Hepatocyte (in vitro differentiated cells): ENCODE measurements around the gene SERBP1. TPM values are rescaled to one million over a fixed set of nuclear protein-coding genes. Genes with fewer than 3 reads are reported as not detected.

ENCODE experiments used
- DNase-seq: peaks from one replicate; pipeline ENCODE4 v3.0.0-alpha.2; 2016; ENCODE audit warnings: low spot score
- H2AFZ ChIP-seq: fragments of 200-600 bp; sonication (generic); 2 replicates; pipeline ENCODE4 v1.6.0; 2016; ENCODE audit warnings: antibody characterized with exemption, mild to moderate bottlenecking
- H3K27ac ChIP-seq: fragments of 200-600 bp; sonication (generic); 2 replicates; pipeline ENCODE4 v1.5.1; 2016; ENCODE audit warnings: mild to moderate bottlenecking
- H3K27me3 ChIP-seq: fragments of 200-600 bp; sonication (generic); 2 replicates; pipeline ENCODE4 v1.6.1; 2016
- H3K36me3 ChIP-seq: fragments of 200-600 bp; sonication (generic); replicated peaks from 2 replicates; pipeline ENCODE4 v1.5.1; 2016; ENCODE audit warnings: low read depth; ENCODE audit not compliant: insufficient read depth
- H3K4me1 ChIP-seq: fragments of 200-600 bp; sonication (generic); 2 replicates; pipeline ENCODE4 v1.5.1; 2016; ENCODE audit warnings: mild to moderate bottlenecking, moderate library complexity; ENCODE audit not compliant: insufficient read depth
- H3K4me2 ChIP-seq: fragments of 200-600 bp; sonication (generic); 2 replicates; pipeline ENCODE4 v1.6.0; 2016
- H3K4me3 ChIP-seq: fragments of 200-600 bp; sonication (generic); 2 replicates; pipeline ENCODE4 v1.5.1; 2016; ENCODE audit warnings: mild to moderate bottlenecking
- H3K79me2 ChIP-seq: fragments of 200-600 bp; sonication (generic); 2 replicates; pipeline ENCODE4 v1.6.0; 2017; ENCODE audit warnings: mild to moderate bottlenecking
- H3K9me2 ChIP-seq: fragments of 200-600 bp; sonication (generic); replicated peaks from 2 replicates; pipeline ENCODE4 v1.6.0; 2017; ENCODE audit warnings: mild to moderate bottlenecking; ENCODE audit not compliant: insufficient read depth
- H3K9me3 ChIP-seq: fragments of 200-600 bp; sonication (generic); 2 replicates; pipeline ENCODE4 v1.5.1; 2016; ENCODE audit warnings: low read depth, mild to moderate bottlenecking
- H4K20me1 ChIP-seq: fragments of 200-600 bp; sonication (generic); 2 replicates; pipeline ENCODE4 v1.6.0; 2016; ENCODE audit warnings: mild to moderate bottlenecking; ENCODE audit not compliant: insufficient read depth, poor library complexity, severe bottlenecking
- CTCF ChIP-seq: fragments of 200-600 bp; sonication (generic); IDR thresholded peaks from 2 replicates; pipeline ENCODE4 v1.5.1; 2016; ENCODE audit warnings: antibody characterized with exemption, mild to moderate bottlenecking; ENCODE audit not compliant: poor library complexity
- EZH2 ChIP-seq: fragments of 200-600 bp; sonication (generic); IDR thresholded peaks from 2 replicates; pipeline ENCODE4 v1.6.1; 2016; ENCODE audit warnings: antibody characterized with exemption, mild to moderate bottlenecking, borderline replicate concordance
- EZH2phosphoT487 ChIP-seq: fragments of 200-600 bp; sonication (generic); IDR thresholded peaks from one replicate; pipeline ENCODE4 v1.6.1; 2018; ENCODE audit warnings: antibody characterized with exemption, mild to moderate bottlenecking, low read depth, moderate library complexity; ENCODE audit not compliant: unreplicated experiment, severe bottlenecking
- WGBS: methylation state at CpG from one replicate; pipeline ENCODE4 v1.1.6; 2016; ENCODE audit warnings: low lambda C conversion rate; ENCODE audit errors: missing lambda C conversion rate; 5-methylcytosine and 5-hydroxymethylcytosine counted together
- polyA plus RNA-seq: library from polyadenylated mRNA; unstranded; fragments of >200 nt; fragmentation: Nextera tagmentation; extraction: Ambion mirVana; gene quantifications from 2 replicates; pipeline ENCODE4 v1.2.1, GENCODE V29; 2016
- total RNA-seq: library from RNA; depleted of rRNA; stranded (reverse); fragments of >200 nt; gene quantifications from 2 replicates; pipeline ENCODE4 v1.2.3, GENCODE V29; 2014

SERBP1 gene
- total and polyA plus RNA-seq, 2 experiments from 2014 or later = 102 to 178 TPM

GRCh38 chr1:67465375-67465774, 35.2 kb upstream of the SERBP1 start:
- WGBS = 77% methylated on average over 4 of the region's 4 CpGs
- DNase-seq = no peak
- Histone ChIP-seq H3K36me3 (no peaks in the 10 kb centered on the region), H3K4me2 (no peak overlapping the region), H3K4me3 (no peak overlapping the region), H3K9me3 (no peaks in the 10 kb centered on the region), H3K9me2 (no peaks in the 10 kb centered on the region), H3K4me1 (no peaks in the 10 kb centered on the region), H4K20me1 (no peaks in the 10 kb centered on the region), H2AFZ (no peak overlapping the region), H3K27me3 (no peaks in the 10 kb centered on the region), H3K79me2 (no peaks in the 10 kb centered on the region), H3K27ac (no peak overlapping the region)
- TF ChIP-seq EZH2 = no peak
- no peak for TF ChIP-seq CTCF
- no peak for TF ChIP-seq EZH2phosphoT487

- TF ChIP-seq EZH2 (no peak), CTCF (no peak), EZH2phosphoT487 (no peak)
- Histone ChIP-seq H3K9me2 (no peaks in the 10 kb centered on the region), H4K20me1 (no peaks in the 10 kb centered on the region), H3K4me3 (no peak overlapping the region), H2AFZ (no peak overlapping the region), H3K9me3 (no peaks in the 10 kb centered on the region), H3K27ac (no peak overlapping the region), H3K27me3 (no peaks in the 10 kb centered on the region), H3K36me3 (no peaks in the 10 kb centered on the region), H3K79me2 (no peaks in the 10 kb centered on the region), H3K4me2 (no peak overlapping the region), H3K4me1 (no peaks in the 10 kb centered on the region)
- DNase-seq = no peak
- WGBS = 91% methylated on average over 5 of the region's 5 CpGs
Measured at GRCh38 chr1:67464746-67465145, 34.5 kb upstream of the SERBP1 start.

- no peak for DNase-seq
- Histone ChIP-seq H3K27me3 (no peaks in the 10 kb centered on the region), H3K36me3 (no peaks in the 10 kb centered on the region), H2AFZ (no peak overlapping the region), H4K20me1 (no peaks in the 10 kb centered on the region), H3K4me2 (no peak overlapping the region), H3K79me2 (no peaks in the 10 kb centered on the region), H3K4me1 (no peaks in the 10 kb centered on the region), H3K27ac (no peak overlapping the region), H3K9me3 (no peaks in the 10 kb centered on the region), H3K9me2 (no peaks in the 10 kb centered on the region), H3K4me3 (no peak overlapping the region)
- 100% methylated on average over 2 of the region's 2 CpGs for WGBS
- no peak for TF ChIP-seq CTCF
- TF ChIP-seq EZH2 = no peak
- TF ChIP-seq EZH2phosphoT487 = no peak
Measured at GRCh38 chr1:67464058-67464457, 33.9 kb upstream of the SERBP1 start.

GRCh38 chr1:67463298-67463955, 33.2 kb upstream of the SERBP1 start:
- H3K36me3 ChIP-seq = no peaks in the 10 kb centered on the region
- H3K27ac ChIP-seq = no peak overlapping the region
- H2AFZ ChIP-seq = no peak overlapping the region
- no peaks in the 10 kb centered on the region for H3K9me2 ChIP-seq
- H3K27me3 ChIP-seq = no peaks in the 10 kb centered on the region
- H4K20me1 ChIP-seq = no peaks in the 10 kb centered on the region
- TF ChIP-seq EZH2phosphoT487 (no peak), CTCF (no peak), EZH2 (no peak)
- H3K4me3 ChIP-seq = no peak overlapping the region
- H3K4me1 ChIP-seq = no peaks in the 10 kb centered on the region
- 54% methylated on average over 7 of the region's 7 CpGs for WGBS
- H3K9me3 ChIP-seq = no peaks in the 10 kb centered on the region
- DNase-seq = no peak
- H3K79me2 ChIP-seq = no peaks in the 10 kb centered on the region
- H3K4me2 ChIP-seq = no peak overlapping the region
